NCI-H146 treated with DMSO at 0.1 percent for 48 hours (cell line): ENCODE data around the gene SERPINB5.

Experiments
- DNase-seq: peaks from one replicate; lab custom pipeline; 2025; ENCODE audit not compliant: unreplicated experiment; lab: John Stamatoyannopoulos, UW

SERPINB5 gene

DNA sequence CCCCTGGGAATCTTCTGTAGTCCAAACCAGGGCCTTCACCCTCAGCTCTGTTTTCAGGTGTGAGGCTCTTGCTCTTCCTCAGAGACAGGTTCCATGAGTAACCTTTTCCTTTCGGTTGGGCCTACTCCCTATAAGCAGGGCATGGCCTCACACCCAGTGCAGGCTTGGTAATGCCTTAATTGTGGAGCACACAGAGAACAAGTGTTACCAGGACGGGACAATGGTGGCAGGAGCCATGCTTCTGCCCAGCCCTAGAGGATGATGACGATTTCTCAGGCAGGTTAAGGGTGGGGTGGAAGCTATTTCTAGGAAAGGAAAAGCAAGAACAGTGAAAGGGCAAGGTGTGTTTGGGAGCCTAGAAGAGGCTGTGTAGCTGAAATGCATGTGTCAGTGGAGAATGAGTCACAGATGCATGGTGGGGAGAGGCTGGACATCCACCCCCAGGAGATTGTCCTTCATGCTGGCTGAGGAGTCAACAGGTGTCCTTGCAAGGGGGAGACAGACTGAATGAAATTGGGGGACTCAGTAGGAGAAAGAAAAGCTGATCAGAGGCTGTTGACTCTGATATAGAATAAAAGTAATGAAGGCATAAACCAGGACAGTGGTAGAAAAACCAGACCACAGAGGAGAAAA, 43.4 kb downstream of the SERPINB5 start:
- no peak for DNase-seq

GRCh38 chr18:63523660-63524059, 46.9 kb downstream of the SERPINB5 start:
- no peak for DNase-seq

DNA sequence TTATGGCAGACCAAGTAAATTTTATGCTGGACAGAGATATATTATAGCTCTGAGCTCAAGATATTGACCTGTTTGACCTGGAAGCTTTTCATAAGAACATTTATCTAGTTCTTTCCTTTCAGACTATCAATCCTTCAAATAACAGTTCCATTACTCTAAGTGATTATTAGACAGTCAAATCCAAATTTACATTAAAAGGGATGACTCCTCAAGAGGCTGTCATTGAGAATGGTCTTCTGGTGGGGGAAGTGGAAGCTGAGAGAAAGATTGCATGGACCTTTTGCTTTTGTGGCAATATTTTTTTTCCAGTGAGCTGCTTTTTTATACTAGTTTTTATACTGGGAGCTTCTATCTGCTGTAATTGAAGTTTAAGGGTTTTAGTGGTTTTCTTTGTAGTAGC, 50.5 kb downstream of the SERPINB5 start:
- DNase-seq, result no peak

- DNase-seq, result no peak
These were observed 52.2 kb downstream of the SERPINB5 start for GRCh38 chr18:63528863-63529492.

- DNase-seq, result no peak
These were observed 55.7 kb downstream of the SERPINB5 start for GRCh38 chr18:63532471-63532870.

GRCh38 chr18:63534615-63535014, 57.9 kb downstream of the SERPINB5 start:
- no peak for DNase-seq

DNA sequence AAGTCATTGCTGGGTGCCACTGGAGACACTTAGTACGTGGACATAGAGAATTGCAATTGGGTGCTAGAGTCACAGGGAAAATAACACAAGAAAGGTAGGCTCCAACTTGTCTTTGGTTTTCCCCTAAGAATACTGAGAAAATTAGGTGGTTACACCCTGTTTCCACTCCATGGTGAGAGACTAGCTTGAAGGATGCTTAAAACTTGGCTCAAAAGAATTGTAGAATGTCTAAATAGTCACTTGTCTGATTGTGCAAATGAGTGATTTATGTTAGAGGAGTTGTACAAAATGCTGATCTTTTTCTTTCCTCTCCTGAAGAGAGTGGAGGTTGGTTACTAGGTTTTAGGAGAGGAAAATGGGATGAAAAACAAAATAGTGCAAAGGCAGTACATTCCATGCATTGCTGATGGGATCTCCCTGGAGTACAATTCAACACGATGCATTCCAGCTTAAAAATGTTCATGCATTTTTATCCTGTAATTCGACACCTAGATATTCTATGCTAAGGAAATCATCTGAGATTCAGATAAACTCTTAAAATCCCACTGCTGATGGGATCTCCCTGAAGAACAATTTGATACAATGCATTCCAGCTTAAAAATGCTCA, 63.2 kb downstream of the SERPINB5 start:
- no peak for DNase-seq

GRCh38 chr18:63542069-63542468, 65.3 kb downstream of the SERPINB5 start, which contains the start of gene SERPINB12:
SERPINB12 (plus strand) TSS chr18:63542369; CDS start chr18:63556160, 13,791 bp downstream.
- DNase-seq, result no peak

DNA sequence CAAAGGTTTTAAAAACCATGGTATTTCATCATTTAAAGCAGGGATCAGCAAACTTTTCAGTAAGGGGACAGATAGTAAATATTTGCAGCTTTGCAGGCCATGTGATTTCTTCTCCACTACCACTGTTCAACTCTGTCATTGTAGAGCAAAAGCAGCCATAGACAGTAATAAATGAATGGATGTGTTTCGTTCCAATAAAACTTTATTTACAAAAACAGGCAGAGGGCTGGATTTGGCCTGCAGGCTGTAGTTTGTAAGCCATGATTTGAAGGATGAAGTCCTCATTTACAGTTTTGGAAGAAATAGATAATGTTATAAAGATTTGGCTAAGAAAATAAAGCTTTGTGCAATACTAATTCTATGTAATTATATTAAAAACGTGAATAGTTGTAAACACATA, 67.3 kb downstream of the SERPINB5 start:
- no peak for DNase-seq

DNA sequence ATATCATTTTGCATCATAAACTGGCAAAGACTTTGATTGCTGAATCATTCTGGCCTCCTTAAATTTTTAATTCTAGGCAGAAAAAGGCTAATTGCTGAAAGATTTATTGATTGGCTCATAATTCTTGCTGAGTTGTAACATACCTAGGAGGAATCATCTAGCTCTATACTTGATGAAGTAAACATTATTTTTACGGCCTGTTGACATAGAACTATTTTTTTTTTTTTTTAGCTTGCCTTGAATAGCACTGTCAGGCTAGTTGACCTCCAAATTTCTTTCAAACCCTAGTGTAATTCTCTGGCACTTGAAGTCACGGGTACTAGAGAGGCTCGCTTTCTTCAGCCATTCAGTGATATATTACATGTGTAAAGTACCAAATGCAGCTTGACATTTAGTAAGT, 68.2 kb downstream of the SERPINB5 start:
- DNase-seq, result no peak

DNA sequence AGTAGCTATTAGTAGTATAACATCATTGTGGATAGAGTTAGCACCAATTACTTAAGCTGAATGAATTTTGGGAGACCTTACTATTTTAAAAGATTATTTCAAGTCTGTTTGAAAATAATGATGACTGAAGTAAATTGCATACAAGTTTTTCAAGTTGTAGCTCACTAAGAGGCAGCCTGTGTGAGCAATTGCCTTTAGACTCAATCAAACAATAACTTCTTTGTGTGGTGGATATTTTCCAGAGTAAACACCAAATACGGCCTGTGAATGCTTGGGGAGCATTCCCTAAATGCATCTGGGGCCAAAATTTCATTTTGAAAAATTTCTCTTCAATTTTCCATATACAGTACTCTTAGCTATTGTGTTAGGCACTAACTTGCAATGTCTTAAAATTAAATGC, 73.3 kb downstream of the SERPINB5 start:
- no peak for DNase-seq

DNA sequence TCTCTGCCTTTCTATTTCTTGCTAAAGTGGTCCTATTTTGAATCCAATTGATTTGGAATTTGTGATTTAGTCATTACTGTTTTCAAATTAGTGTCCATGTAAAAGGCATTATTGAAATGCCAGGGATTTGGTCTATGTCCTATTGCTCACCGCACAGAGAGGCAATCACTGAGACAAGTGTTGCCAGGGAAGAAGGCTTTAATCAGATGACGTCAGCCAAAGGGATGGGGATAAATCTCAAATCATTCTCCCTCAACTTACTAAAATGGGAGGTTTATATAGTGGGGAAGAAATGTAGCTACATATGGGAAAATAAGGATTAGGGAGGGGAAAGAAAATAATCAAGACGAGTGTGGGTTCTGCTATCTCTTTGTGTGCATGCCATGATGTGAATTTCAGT, 75.0 kb downstream of the SERPINB5 start:
- DNase-seq, result no peak

DNA sequence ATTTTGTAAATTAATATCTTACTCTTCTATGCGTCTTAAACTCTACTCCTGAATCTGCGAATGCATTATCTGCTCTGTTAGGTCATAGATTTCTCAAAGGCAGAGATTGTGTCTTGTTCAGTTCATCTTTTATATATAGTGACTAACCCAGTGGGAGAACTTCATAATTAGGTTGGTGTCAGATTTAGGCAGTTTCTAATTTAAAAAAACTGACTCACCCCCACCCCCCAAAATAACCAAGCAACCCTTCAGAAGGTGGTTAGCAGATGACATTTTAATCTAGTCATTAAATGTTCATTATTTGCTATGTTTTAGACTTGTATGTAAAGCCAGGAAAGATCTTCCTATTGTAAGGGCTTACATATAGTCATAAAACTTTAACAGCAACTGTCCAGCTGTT, 75.8 kb downstream of the SERPINB5 start:
- no peak for DNase-seq

GRCh38 chr18:63553081-63553480, 76.3 kb downstream of the SERPINB5 start:
- DNase-seq, result no peak
